H1 (cell line): Measurements from ENCODE around the gene HSPBP1. TPM values are rescaled to one million over a fixed set of nuclear protein-coding genes. Genes with fewer than 3 reads are reported as not detected.

Experiments
- CTCF ChIA-PET: fragments of 300-600 bp; sonication (Branson Sonifier 250); formaldehyde crosslinking; loops from one replicate; lab custom pipeline; 2021; ENCODE audit not compliant: partially characterized antibody; lab: Charles Lee
- POLR2A ChIA-PET: fragments of 300-600 bp; sonication (Branson Sonifier 250); formaldehyde crosslinking; loops from one replicate; lab custom pipeline; 2021; ENCODE audit warnings: inconsistent platforms; ENCODE audit not compliant: partially characterized antibody; lab: Charles Lee
- DNase-seq, 2 experiments: peaks; one replicate each; pipeline versions ENCODE4 v3.0.0 to v3.0.0-alpha.2; 2010 to 2022; ENCODE audit warnings: low spot score in 2 of 2, low read depth in 1 of 2, mixed read lengths in 1 of 2
- FAIRE-seq: peaks from 2 replicates; lab custom pipeline; 2011; peaks lifted over from hg19 to GRCh38; lab: Jason Lieb, UNC
- H2AFZ ChIP-seq: 2 replicates; pipeline ENCODE4 v1.8.1; 2012; ENCODE audit warnings: low read length, inconsistent platforms
- H2AK5ac ChIP-seq: 2 replicates; pipeline ENCODE4 v1.6.1; 2013; ENCODE audit warnings: low read depth, low read length
- H2BK120ac ChIP-seq: replicated peaks from 2 replicates; pipeline ENCODE3; 2013; ENCODE audit warnings: low read depth, low read length, inconsistent platforms
- H2BK12ac ChIP-seq: 2 replicates; pipeline ENCODE4 v1.6.1; 2013; ENCODE audit warnings: low read depth, low read length
- H2BK15ac ChIP-seq: 2 replicates; pipeline ENCODE4 v1.6.1; 2013; ENCODE audit warnings: low read length
- H2BK20ac ChIP-seq: 2 replicates; pipeline ENCODE4 v1.6.1; 2013; ENCODE audit warnings: low read length
- H2BK5ac ChIP-seq: 2 replicates; pipeline ENCODE4 v1.6.1; 2013; ENCODE audit warnings: low read depth, low read length
- H3K14ac ChIP-seq: 2 replicates; pipeline ENCODE4 v1.6.1; 2013; ENCODE audit warnings: inconsistent platforms; ENCODE audit not compliant: insufficient read length
- H3K18ac ChIP-seq: 2 replicates; pipeline ENCODE4 v1.6.1; 2013; ENCODE audit warnings: low read length; ENCODE audit errors: extremely low read depth
- H3K23ac ChIP-seq: 2 replicates; pipeline ENCODE4 v1.6.1; 2013; ENCODE audit warnings: inconsistent platforms; ENCODE audit not compliant: insufficient read length
- H3K23me2 ChIP-seq: 2 replicates; pipeline ENCODE4 v1.6.1; 2013; ENCODE audit warnings: low read depth, low read length
- H3K27ac ChIP-seq: 2 replicates; pipeline ENCODE4 v1.6.1; 2011; ENCODE audit warnings: low read depth, low read length, inconsistent platforms
- H3K27me3 ChIP-seq, 4 experiments: replicated peaks in 1 of 4; 1 replicate in 1 of 4; 2 replicates in 3 of 4; pipeline versions ENCODE4 v1.6.1 to v1.8.1; 2011 to 2013; ENCODE audit warnings: low read length in 3 of 4, mild to moderate bottlenecking in 3 of 4, inconsistent platforms in 2 of 4, mixed read lengths in 2 of 4, moderate library complexity in 1 of 4; ENCODE audit not compliant: control insufficient read depth in 3 of 4, insufficient read depth in 3 of 4; ENCODE audit errors: extremely low read depth in 1 of 4
- H3K36me3 ChIP-seq, 4 experiments: 2 replicates each; pipeline versions ENCODE4 v1.6.1 to v1.8.1; 2011 to 2013; ENCODE audit warnings: mild to moderate bottlenecking in 4 of 4, low read length in 3 of 4, moderate library complexity in 2 of 4, control low read depth in 1 of 4, inconsistent platforms in 1 of 4; ENCODE audit not compliant: insufficient read depth in 4 of 4, control insufficient read depth in 2 of 4
- H3K4ac ChIP-seq: replicated peaks from 2 replicates; pipeline ENCODE3; 2013; ENCODE audit warnings: low read length, low read depth, mixed read lengths, inconsistent platforms; ENCODE audit not compliant: insufficient read length
- H3K4me1 ChIP-seq, 4 experiments: replicated peaks in 1 of 4; 1 replicate in 1 of 4; 2 replicates in 3 of 4; pipeline versions ENCODE4 v1.6.1 to v1.8.1; 2011 to 2013; ENCODE audit warnings: low read length in 3 of 4, inconsistent platforms in 2 of 4, mixed read lengths in 1 of 4; ENCODE audit not compliant: insufficient read depth in 4 of 4, control insufficient read depth in 3 of 4
- H3K4me2 ChIP-seq, 2 experiments: 2 replicates each; pipeline versions ENCODE4 v1.6.1 to v1.8.1; 2011 to 2013; ENCODE audit warnings: low read depth in 2 of 2, low read length in 2 of 2, control low read depth in 1 of 2, inconsistent platforms in 1 of 2, mild to moderate bottlenecking in 1 of 2; ENCODE audit not compliant: insufficient read depth in 1 of 2
- H3K4me3 ChIP-seq, 4 experiments: fragments of 200-600, 300-600 bp in 1 of 4; sonication (generic), shearing (Covaris generic), sonication (Bioruptor Twin) in 1 of 4; 2 replicates each; pipeline versions ENCODE4 v1.5.1 to v1.8.1; 2011 to 2016; ENCODE audit warnings: low read length in 4 of 4, low read depth in 3 of 4, control low read depth in 2 of 4, inconsistent platforms in 2 of 4, mild to moderate bottlenecking in 2 of 4, mixed read lengths in 1 of 4, moderate library complexity in 1 of 4; ENCODE audit not compliant: insufficient read depth in 2 of 4; ENCODE audit errors: extremely low read depth in 1 of 4
- H3K56ac ChIP-seq: replicated peaks from 2 replicates; pipeline ENCODE3; 2013; ENCODE audit warnings: low read depth, mild to moderate bottlenecking, mixed read lengths, low read length, inconsistent platforms; ENCODE audit not compliant: insufficient read length
- H3K79me1 ChIP-seq: 2 replicates; pipeline ENCODE4 v1.6.1; 2013; ENCODE audit warnings: low read depth, low read length, control low read depth
- H3K79me2 ChIP-seq, 2 experiments: 2 replicates each; pipeline versions ENCODE4 v1.6.1 to v1.8.1; 2012 to 2013; ENCODE audit warnings: low read length in 2 of 2, mild to moderate bottlenecking in 2 of 2, inconsistent platforms in 1 of 2; ENCODE audit not compliant: insufficient read depth in 2 of 2, control insufficient read depth in 1 of 2
- H3K9ac ChIP-seq, 4 experiments: replicated peaks in 1 of 4; 1 replicate in 1 of 4; 2 replicates in 3 of 4; pipeline versions ENCODE4 v1.6.1 to v1.8.1; 2011 to 2013; ENCODE audit warnings: low read depth in 3 of 4, low read length in 3 of 4, control low read depth in 2 of 4, mild to moderate bottlenecking in 2 of 4, moderate library complexity in 2 of 4, inconsistent platforms in 1 of 4; ENCODE audit errors: extremely low read depth in 1 of 4
- H3K9me3 ChIP-seq, 2 experiments: 2 replicates each; pipeline versions ENCODE4 v1.6.1 to v1.8.1; 2012 to 2013; ENCODE audit warnings: mild to moderate bottlenecking in 2 of 2, moderate library complexity in 2 of 2, control low read depth in 1 of 2, inconsistent platforms in 1 of 2, low read depth in 1 of 2, low read length in 1 of 2, mixed read lengths in 1 of 2; ENCODE audit not compliant: insufficient read depth in 2 of 2
- H4K20me1 ChIP-seq, 2 experiments: replicated peaks in 1 of 2; 2 replicates each; pipeline versions ENCODE3 to v1.8.1; 2011 to 2013; ENCODE audit warnings: inconsistent platforms in 2 of 2, low read length in 2 of 2, mild to moderate bottlenecking in 1 of 2; ENCODE audit not compliant: insufficient read depth in 2 of 2, control insufficient read depth in 1 of 2
- H4K5ac ChIP-seq: 2 replicates; pipeline ENCODE4 v1.6.1; 2013; ENCODE audit warnings: low read length, low read depth, mixed read lengths, inconsistent platforms; ENCODE audit not compliant: insufficient read length
- H4K8ac ChIP-seq: 2 replicates; pipeline ENCODE4 v1.8.0; 2013; ENCODE audit warnings: mild to moderate bottlenecking, moderate library complexity, low read length, inconsistent platforms; ENCODE audit not compliant: insufficient read depth; ENCODE audit errors: extremely low read depth
- H4K91ac ChIP-seq: replicated peaks from 2 replicates; pipeline ENCODE3; 2013; ENCODE audit warnings: low read length, mixed read lengths, inconsistent platforms; ENCODE audit not compliant: insufficient read length
- CBX8 ChIP-seq: fragments of 300-800, 300-1000 bp; sonication (generic); IDR thresholded peaks from 2 replicates; pipeline ENCODE4 v1.7.1; 2016; ENCODE audit warnings: low read depth, low read length, borderline replicate concordance
- GTF2F1 ChIP-seq: IDR thresholded peaks from 2 replicates; pipeline ENCODE4 v1.6.1; 2012; ENCODE audit warnings: low read depth, low read length, improper control_type of control experiment, borderline replicate concordance
- ZNF274 ChIP-seq: IDR thresholded peaks from 2 replicates; pipeline ENCODE4 v1.7.0; 2012; ENCODE audit warnings: low read length, borderline replicate concordance; ENCODE audit errors: extremely low read depth
- WGBS, 2 experiments: shearing (Covaris generic) in 1 of 2; methylation state at CpG; one replicate each; pipeline versions ENCODE4 v1.1.6 to v1.1.7; 2013 to 2015; ENCODE audit warnings: low lambda C conversion rate in 2 of 2, mixed read lengths in 2 of 2, inconsistent platforms in 1 of 2, low coverage in 1 of 2, missing lambda C conversion rate in 1 of 2; ENCODE audit not compliant: insufficient replicate concordance in 2 of 2, insufficient coverage in 1 of 2, insufficient read length in 1 of 2; ENCODE audit errors: extremely low coverage in 1 of 2, missing lambda C conversion rate in 1 of 2; 5-methylcytosine and 5-hydroxymethylcytosine counted together
- polyA plus RNA-seq, 7 experiments: library from polyadenylated mRNA; depleted of rRNA in 3 of 7; stranded (reverse) in 5 of 7; unstranded in 2 of 7; fragments of >200 nt in 5 of 7; fragments of 200-250 nt in 2 of 7; gene quantifications; 1 replicate in 5 of 7; 2 replicates in 1 of 7; 4 replicates in 1 of 7; pipeline versions ENCODE4 v1.2.1 to v1.2.3, GENCODE V29; 2011 to 2013; ENCODE audit warnings: missing spikeins in 2 of 7, mixed read lengths in 2 of 7
- total RNA-seq: library from RNA; stranded (reverse); fragmentation: NEBNext Ultra II Directional; extraction: Animal tissue kit (Norgen Biotek cat#: 25700); gene quantifications from 2 replicates; pipeline ENCODE4 v1.2.1, GENCODE V29; 2021

The HSPBP1 gene
- total and polyA plus RNA-seq, 2 of the 8 experiments (the other 6 are each of a cell fraction or from before 2014, with no cell fraction given) = 63.4 to 100 TPM

DNA sequence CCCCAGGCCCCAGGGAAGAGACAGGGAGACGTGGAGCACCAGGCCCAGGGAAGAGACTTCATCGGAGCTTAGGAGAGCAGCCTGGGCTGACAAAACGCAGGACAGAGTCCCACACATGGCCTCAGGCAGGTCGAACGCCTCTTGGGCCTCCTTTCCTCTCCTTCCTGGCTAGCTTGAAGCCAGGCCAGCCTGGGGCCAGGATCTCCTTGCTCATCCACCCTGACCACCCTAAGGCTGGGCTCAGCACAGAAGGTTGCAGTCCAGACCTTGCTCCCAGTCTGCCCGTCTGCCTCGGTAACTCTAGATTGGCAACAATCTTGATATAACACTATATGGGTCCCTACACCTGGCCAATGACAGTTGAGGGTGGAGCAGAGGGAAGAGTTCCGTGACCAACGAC lies 31.2 kb downstream of the HSPBP1 start:
- H4K8ac ChIP-seq = no peak overlapping the region
- H2BK20ac ChIP-seq = no peak overlapping the region
- H3K4me1 ChIP-seq = peaks cover 0 to 3% (median under 1%) of the 10 kb centered on the region in 4 experiments; a peak in 2 of 7 replicates
- H3K9me3 ChIP-seq = no peaks in the 10 kb centered on the region
- H3K23ac ChIP-seq = no peak overlapping the region
- no peak overlapping the region for H3K4me3 ChIP-seq
- H2AFZ ChIP-seq = no peak overlapping the region
- DNase-seq = no peak
- no peaks in the 10 kb centered on the region for H3K27me3 ChIP-seq
- H3K36me3 ChIP-seq = peaks cover 3 to 23% (median 9%) of the 10 kb centered on the region in 4 experiments; a peak in 5 of 8 replicates
- H2BK15ac ChIP-seq = no peak overlapping the region
- H3K9ac ChIP-seq = no peak overlapping the region
- H2AK5ac ChIP-seq = no peak overlapping the region
- no peak overlapping the region for H3K27ac ChIP-seq
- H3K14ac ChIP-seq = no peak overlapping the region
- H4K5ac ChIP-seq = no peak overlapping the region
- ChIA-PET POLR2A (interaction anchor here (0.6 to 1.6 kb wide), 8 partner anchors 9 to 165 kb away, joined by 3 to 5 read pairs (median 4); partner anchors contain the start of genes HSPBP1 and PPP6R1), CTCF (interaction anchor here (1.0 kb wide), 1 partner anchor 170 kb away, joined by 3 read pairs; no protein-coding TSS in a partner anchor)
- H3K23me2 ChIP-seq = no peaks in the 10 kb centered on the region
- no peak for FAIRE-seq
- no peak overlapping the region for H4K91ac ChIP-seq
- peaks cover 18 to 46% of the 10 kb centered on the region in 2 experiments for H4K20me1 ChIP-seq
- H2BK12ac ChIP-seq = no peak overlapping the region
- WGBS, 2 experiments = 91% methylated on average over 9 of the region's 9 CpGs; no CpG with 5 or more reads in 1 of the 2 experiments
- H3K79me1 ChIP-seq = peaks cover 25% of the 10 kb centered on the region
- H3K4me2 ChIP-seq = no peak overlapping the region
- no peak overlapping the region for H2BK120ac ChIP-seq
- H3K4ac ChIP-seq = no peak overlapping the region
- peaks cover 8 to 62% of the 10 kb centered on the region in 2 experiments; a peak in 3 of 4 replicates for H3K79me2 ChIP-seq
- no peak overlapping the region for H3K18ac ChIP-seq
- H3K56ac ChIP-seq = no peak overlapping the region
- no peak overlapping the region; the same call in 1 of the 2 replicates for H2BK5ac ChIP-seq
- TF ChIP-seq ZNF274 = no peak
- no peak for TF ChIP-seq CBX8
- no peak for TF ChIP-seq GTF2F1
